Ovary (tissue), 3 donors: ENCODE results near the gene SDK1.

ENCODE experiments used
- CTCF ChIP-seq, 3 donors: fragments of 450-650 bp in 2 of 3; fragments of 200-600 bp in 1 of 3; IDR thresholded peaks; one replicate each; pipeline versions ENCODE4 v1.5.1 to v1.8.0; 2016 to 2022; ENCODE audit warnings: antibody characterized with exemption in 3 of 3, mild to moderate bottlenecking in 1 of 3
- EP300 ChIP-seq: sonication (generic); formaldehyde crosslinking; IDR thresholded peaks from one replicate; pipeline ENCODE4 v1.6.1; 2017; ENCODE audit warnings: antibody characterized with exemption
- POLR2A ChIP-seq: fragments of 450-650 bp; IDR thresholded peaks from one replicate; pipeline ENCODE4 v1.6.1; 2017; ENCODE audit warnings: antibody characterized with exemption, mild to moderate bottlenecking, moderate library complexity
- donor health status: DM: no; HTN: no; CAD: no.

DNA sequence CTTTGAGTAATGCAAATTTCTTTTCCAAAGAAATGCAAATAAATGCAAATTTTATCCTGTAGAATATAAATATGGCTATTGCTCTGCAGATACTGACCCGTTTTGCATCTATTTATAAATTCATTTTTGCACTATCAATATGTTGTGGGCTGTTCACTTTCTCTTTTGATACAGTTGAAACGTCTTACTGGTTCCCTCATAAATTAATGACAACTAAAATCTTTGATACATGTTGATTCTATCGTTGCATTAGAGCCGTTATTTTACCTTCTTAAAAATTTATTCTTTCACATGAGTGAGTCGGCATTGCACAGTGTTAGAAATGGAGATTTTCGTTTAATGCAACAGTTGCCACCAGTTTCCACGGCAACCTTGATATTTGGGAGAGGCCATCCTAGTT, 691.8 kb downstream of the SDK1 start:
- TF ChIP-seq POLR2A: no peak
- TF ChIP-seq CTCF (IDR thresholded peaks at IDR 0.05): no peak
- TF ChIP-seq EP300: no peak
